ENCODE measurements around the gene FAM210A.

The FAM210A gene

GRCh38 chr18:13649397-13650390 lies 76.7 kb downstream of the FAM210A start:
- H3K4me3 ChIP-seq (ENCODE audit: control insufficient read depth, low read depth, low read length) = no peak overlapping the region
- TF ChIP-seq CTCF (conservative IDR thresholded peaks at IDR 0.05; ENCODE audit: control insufficient read depth, insufficient read depth, low read depth, low read length) = no peak
- no peak for DNase-seq (ENCODE audit: low read depth)

- no peak for TF ChIP-seq CTCF (conservative IDR thresholded peaks at IDR 0.05; ENCODE audit: control insufficient read depth, insufficient read depth, low read depth, low read length)
- DNase-seq (ENCODE audit: low read depth) = no peak
- H3K4me3 ChIP-seq (ENCODE audit: control insufficient read depth, low read depth, low read length) = no peak overlapping the region
Measured at GRCh38 chr18:13647761-13648160, 78.6 kb downstream of the FAM210A start.

- TF ChIP-seq CTCF (conservative IDR thresholded peaks at IDR 0.05; ENCODE audit: control insufficient read depth, insufficient read depth, low read depth, low read length) = no peak
- DNase-seq (ENCODE audit: low read depth) = no peak
- H3K4me3 ChIP-seq (ENCODE audit: control insufficient read depth, low read depth, low read length) = no peak overlapping the region
Measured at GRCh38 chr18:13646633-13647032, 79.7 kb downstream of the FAM210A start.

GRCh38 chr18:13645093-13645492 lies 81.3 kb downstream of the FAM210A start:
- no peak for DNase-seq (ENCODE audit: low read depth)
- no peak for TF ChIP-seq CTCF (conservative IDR thresholded peaks at IDR 0.05; ENCODE audit: control insufficient read depth, insufficient read depth, low read depth, low read length)
- H3K4me3 ChIP-seq (ENCODE audit: control insufficient read depth, low read depth, low read length) = no peak overlapping the region

GRCh38 chr18:13643261-13643751 lies 83.1 kb downstream of the FAM210A start:
- TF ChIP-seq CTCF (conservative IDR thresholded peaks at IDR 0.05; ENCODE audit: control insufficient read depth, insufficient read depth, low read depth, low read length) = no peak
- no peak for DNase-seq (ENCODE audit: low read depth)
- no peak overlapping the region for H3K4me3 ChIP-seq (ENCODE audit: control insufficient read depth, low read depth, low read length)

- no peak for TF ChIP-seq CTCF (conservative IDR thresholded peaks at IDR 0.05; ENCODE audit: control insufficient read depth, insufficient read depth, low read depth, low read length)
- no peak overlapping the region for H3K4me3 ChIP-seq (ENCODE audit: control insufficient read depth, low read depth, low read length)
- no peak for DNase-seq (ENCODE audit: low read depth)
Measured at GRCh38 chr18:13642440-13642827, 83.9 kb downstream of the FAM210A start.

Measured in fibroblast of mammary gland (primary cell).